Tibial artery (tissue), 4 donors: Measurements from ENCODE around the gene OBSCN.

Experiments
- DNase-seq, 2 donors: peaks; one replicate each; pipeline ENCODE4 v3.0.0-alpha.2; 2019
- H3K27ac ChIP-seq, 2 donors: fragments of 200-600 bp; sonication (generic) in 1 of 2; 1 replicate in 1 of 2; 2 replicates in 1 of 2; pipeline ENCODE4 v1.5.1; 2018 to 2019; ENCODE audit warnings: mild to moderate bottlenecking in 1 of 2
- H3K27me3 ChIP-seq, 2 donors: fragments of 200-600 bp; sonication (generic) in 1 of 2; one replicate each; pipeline versions ENCODE4 v1.5.1 to v1.6.0; 2016 to 2019
- H3K36me3 ChIP-seq, 3 donors: fragments of 200-600 bp; sonication (generic) in 2 of 3; one replicate each; pipeline ENCODE4 v1.5.1; 2016 to 2019; ENCODE audit warnings: mild to moderate bottlenecking in 2 of 3
- H3K4me1 ChIP-seq, 4 donors: fragments of 200-600 bp; sonication (generic) in 2 of 4; 1 replicate in 3 of 4; 2 replicates in 1 of 4; pipeline ENCODE4 v1.5.1; 2016 to 2019
- H3K4me3 ChIP-seq, 2 donors: fragments of 200-600 bp; sonication (generic) in 1 of 2; 1 replicate in 1 of 2; 2 replicates in 1 of 2; pipeline ENCODE4 v1.5.1; 2018 to 2019; ENCODE audit warnings: mild to moderate bottlenecking in 2 of 2
- H3K9me3 ChIP-seq, 3 donors: fragments of 200-600 bp; sonication (generic) in 1 of 3; one replicate each; pipeline ENCODE4 v1.5.1; 2016 to 2019
- intact Hi-C: fragments of 100-400 bp; cut with DNase I; formaldehyde crosslinking; loops from one replicate; pipeline ENCODE4 v1.15.0; 2023; ENCODE audit warnings: low total_unique reads
- TF ChIP-seq, protein P1 (sequence below), 2 experiments: fragments of 200-600 bp in 1 of 2; fragments of 450-650 bp in 1 of 2; IDR thresholded peaks; one replicate each; pipeline ENCODE4 v1.5.1; 2017 to 2019; ENCODE audit warnings: antibody characterized with exemption in 2 of 2, mild to moderate bottlenecking in 1 of 2, moderate library complexity in 1 of 2

The OBSCN gene

DNA sequence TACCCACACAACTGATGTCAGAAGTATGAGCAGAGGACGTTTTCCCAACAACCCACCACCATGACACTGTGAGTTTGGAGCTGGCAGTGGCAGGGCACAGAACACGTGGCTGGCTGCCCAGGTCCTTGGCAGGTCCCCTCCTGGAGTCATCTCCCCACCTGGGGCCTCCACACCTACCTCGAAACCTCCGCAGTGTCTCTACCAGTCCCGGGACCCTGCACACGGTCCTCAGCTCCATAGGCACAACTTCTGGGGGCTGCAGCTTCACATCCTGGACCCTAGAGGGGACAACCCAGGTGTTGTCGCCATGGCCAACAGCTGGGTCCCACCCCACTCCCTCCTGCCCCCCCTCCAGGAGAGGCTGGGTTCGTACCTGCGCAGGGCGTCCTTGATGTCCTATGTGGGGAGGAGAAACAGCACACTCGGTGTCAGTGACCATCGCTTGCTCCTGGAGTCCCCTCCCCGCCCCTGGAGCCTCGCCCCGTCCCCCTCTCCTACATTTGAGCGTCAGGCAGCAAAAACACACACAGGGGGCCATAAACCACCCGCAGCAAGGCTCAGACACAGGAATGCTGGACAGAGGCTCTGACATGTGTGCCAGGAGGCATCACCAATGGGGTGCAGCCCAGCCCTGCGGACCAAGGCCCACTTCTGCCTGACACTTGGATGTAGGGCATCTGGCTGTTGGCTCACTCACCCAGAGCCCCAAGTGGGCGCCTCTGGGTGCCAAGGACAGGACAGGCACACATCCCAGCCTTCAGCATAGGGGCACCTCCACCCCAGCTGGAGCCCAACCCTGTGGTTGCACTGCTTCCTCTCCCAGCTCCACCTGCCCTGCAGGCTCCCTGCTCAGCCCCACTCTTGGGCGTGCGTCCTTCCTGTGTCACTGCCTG lies 189.2 kb downstream of the OBSCN start:
- no peaks in the 10 kb centered on the region for H3K27me3 ChIP-seq
- no peaks in the 10 kb centered on the region for H3K9me3 ChIP-seq
- peak in 1 of 2 donors; percentile 51 for DNase-seq
- H3K36me3 ChIP-seq, result peaks cover 31 to 89% (median 60%) of the 10 kb centered on the region in 3 donors
- peaks cover 0 to 13% (median 1%) of the 10 kb centered on the region in 4 donors for H3K4me1 ChIP-seq
- intact Hi-C loops, result no loop called here
- TF ChIP-seq, protein P1, sequence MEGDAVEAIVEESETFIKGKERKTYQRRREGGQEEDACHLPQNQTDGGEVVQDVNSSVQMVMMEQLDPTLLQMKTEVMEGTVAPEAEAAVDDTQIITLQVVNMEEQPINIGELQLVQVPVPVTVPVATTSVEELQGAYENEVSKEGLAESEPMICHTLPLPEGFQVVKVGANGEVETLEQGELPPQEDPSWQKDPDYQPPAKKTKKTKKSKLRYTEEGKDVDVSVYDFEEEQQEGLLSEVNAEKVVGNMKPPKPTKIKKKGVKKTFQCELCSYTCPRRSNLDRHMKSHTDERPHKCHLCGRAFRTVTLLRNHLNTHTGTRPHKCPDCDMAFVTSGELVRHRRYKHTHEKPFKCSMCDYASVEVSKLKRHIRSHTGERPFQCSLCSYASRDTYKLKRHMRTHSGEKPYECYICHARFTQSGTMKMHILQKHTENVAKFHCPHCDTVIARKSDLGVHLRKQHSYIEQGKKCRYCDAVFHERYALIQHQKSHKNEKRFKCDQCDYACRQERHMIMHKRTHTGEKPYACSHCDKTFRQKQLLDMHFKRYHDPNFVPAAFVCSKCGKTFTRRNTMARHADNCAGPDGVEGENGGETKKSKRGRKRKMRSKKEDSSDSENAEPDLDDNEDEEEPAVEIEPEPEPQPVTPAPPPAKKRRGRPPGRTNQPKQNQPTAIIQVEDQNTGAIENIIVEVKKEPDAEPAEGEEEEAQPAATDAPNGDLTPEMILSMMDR (IDR thresholded peaks at IDR 0.05), result no peak
- H3K4me3 ChIP-seq, result no peak overlapping the region
- H3K27ac ChIP-seq, result no peak overlapping the region

- Histone ChIP-seq H3K27me3 (no peaks in the 10 kb centered on the region), H3K27ac (no peak overlapping the region), H3K9me3 (no peaks in the 10 kb centered on the region), H3K36me3 (peaks cover 31 to 88% (median 63%) of the 10 kb centered on the region in 3 donors), H3K4me1 (peaks cover 0 to 15% (median 1%) of the 10 kb centered on the region in 4 donors), H3K4me3 (no peak overlapping the region)
- DNase-seq, result peak in 1 of 2 donors; percentile 7
- intact Hi-C loops, result no loop called here
- TF ChIP-seq, protein P1 (IDR thresholded peaks at IDR 0.05), result no peak
These were observed 190.1 kb downstream of the OBSCN start for GRCh38 chr1:228397966-228398365.

DNA sequence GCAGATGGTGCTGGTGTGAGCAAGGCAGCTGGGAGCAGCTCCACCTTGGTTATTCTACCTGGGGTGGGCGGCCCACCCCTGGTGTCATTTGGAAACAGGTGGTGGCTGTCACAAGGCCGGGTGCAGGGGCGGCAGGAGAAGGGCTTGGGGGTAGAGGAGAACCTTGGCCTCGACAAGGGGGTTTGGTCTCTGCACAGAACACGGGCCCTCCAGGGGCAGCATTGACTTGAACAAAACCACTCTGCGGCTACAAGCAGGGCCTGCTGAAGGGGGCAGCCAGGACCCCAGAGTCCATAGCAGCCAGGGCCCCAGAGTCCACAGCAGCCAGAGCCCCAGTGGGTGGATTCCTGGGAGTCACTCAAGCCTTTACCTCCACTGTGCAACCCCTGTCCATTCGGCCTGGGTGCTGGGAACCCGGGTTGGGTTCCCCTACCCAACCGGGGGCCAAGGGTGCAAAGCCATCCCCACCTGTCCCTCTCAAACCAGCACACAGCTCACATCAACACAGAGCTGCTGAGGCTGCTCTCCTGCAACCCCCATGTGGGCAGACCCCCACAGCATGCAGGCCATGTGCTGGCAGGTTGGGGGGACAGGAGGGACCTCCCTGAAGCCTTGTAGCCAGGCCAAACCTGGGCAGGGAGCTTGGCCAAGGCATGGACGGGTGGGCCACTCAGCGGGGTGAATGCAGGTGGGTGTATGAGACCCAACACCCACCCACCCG lies 191.1 kb downstream of the OBSCN start:
- intact Hi-C loops, result no loop called here
- TF ChIP-seq, protein P1 (IDR thresholded peaks at IDR 0.05), result no peak
- Histone ChIP-seq H3K27ac (no peak overlapping the region), H3K27me3 (no peaks in the 10 kb centered on the region), H3K4me3 (no peak overlapping the region), H3K4me1 (peaks cover 0 to 17% (median 3%) of the 10 kb centered on the region in 4 donors), H3K9me3 (no peaks in the 10 kb centered on the region), H3K36me3 (peaks cover 31 to 90% (median 70%) of the 10 kb centered on the region in 3 donors)
- DNase-seq, result peak in 1 of 2 donors; percentile 59

GRCh38 chr1:228399531-228400236 lies 191.8 kb downstream of the OBSCN start:
- Histone ChIP-seq H3K4me3 (no peak overlapping the region), H3K36me3 (peaks cover 31 to 83% (median 66%) of the 10 kb centered on the region in 3 donors), H3K9me3 (no peaks in the 10 kb centered on the region), H3K27me3 (no peaks in the 10 kb centered on the region), H3K4me1 (peaks cover 0 to 24% (median 11%) of the 10 kb centered on the region in 4 donors), H3K27ac (no peak overlapping the region)
- DNase-seq, result peak in 1 of 2 donors; percentile 47
- TF ChIP-seq, protein P1 (IDR thresholded peaks at IDR 0.05), result no peak
- intact Hi-C loops, result loop anchor here (5.0 to 10.0 kb wide), 3 partner anchors 88 to 665 kb away; partner anchors contain the start of genes JMJD4, RNF187 and SNAP47

DNA sequence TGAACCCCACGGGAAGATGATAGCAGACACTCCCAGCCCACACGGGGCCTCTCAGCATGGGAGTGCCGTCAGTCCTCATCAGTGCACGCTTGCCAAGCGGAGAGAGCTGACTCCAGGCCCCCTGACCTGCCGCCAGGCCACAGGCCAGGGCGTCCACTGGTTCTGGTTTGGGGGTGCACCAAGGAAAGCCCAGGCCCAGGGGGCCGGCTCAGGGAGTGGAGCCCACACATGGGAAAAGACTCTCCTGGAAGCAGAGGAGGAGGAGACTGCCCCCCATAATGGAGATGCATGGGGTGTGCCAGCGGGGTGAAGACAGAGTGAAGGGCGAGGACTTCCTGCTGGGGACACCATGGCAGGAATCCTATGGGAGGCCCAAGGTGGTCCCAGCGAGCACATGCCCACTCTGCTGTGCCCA lies 192.4 kb downstream of the OBSCN start:
- no peak overlapping the region for H3K4me3 ChIP-seq
- peaks cover 31 to 78% (median 60%) of the 10 kb centered on the region in 3 donors for H3K36me3 ChIP-seq
- TF ChIP-seq, protein P1 (IDR thresholded peaks at IDR 0.05), result no peak
- intact Hi-C loops, result loop anchor here (5.0 to 10.0 kb wide), 3 partner anchors 87 to 665 kb away; partner anchors contain the start of genes JMJD4, RNF187 and SNAP47
- no peaks in the 10 kb centered on the region for H3K27me3 ChIP-seq
- no peaks in the 10 kb centered on the region for H3K9me3 ChIP-seq
- H3K27ac ChIP-seq, result no peak overlapping the region
- peak in 1 of 2 donors; percentile 59 for DNase-seq
- H3K4me1 ChIP-seq, result peaks cover under 1 to 30% (median 16%) of the 10 kb centered on the region in 4 donors
